Upper lobe of left lung (tissue), 6 donors: ENCODE results near the gene ADCY2. TPM values are rescaled to one million over a fixed set of nuclear protein-coding genes. Genes with fewer than 3 reads are reported as not detected.
A peak's percentile ranks its signal among the peaks of the same experiment; 100 is the strongest.

Experiments
- ATAC-seq, 2 donors: fragments of 200-7000 bp; cut with Tn5 transposase; one replicate each; pipeline ENCODE4 v1.9.1; 2022; ENCODE audit warnings: mild to moderate bottlenecking in 2 of 2, moderate library complexity in 2 of 2; ENCODE audit not compliant: low FRiP score in 2 of 2
- DNase-seq, 2 donors: peaks; one replicate each; pipeline ENCODE4 v3.0.0-alpha.2; 2019 to 2020
- H3K27ac ChIP-seq, 4 donors: fragments of 200-600 bp; sonication (generic); one replicate each; pipeline ENCODE4 v1.5.1; 2016 to 2019
- H3K27me3 ChIP-seq, 4 donors: fragments of 200-600 bp; sonication (generic); one replicate each; pipeline ENCODE4 v1.5.1; 2017 to 2019
- H3K36me3 ChIP-seq, 4 donors: fragments of 200-600 bp; sonication (generic); one replicate each; pipeline ENCODE4 v1.5.1; 2016 to 2019
- H3K4me1 ChIP-seq, 4 donors: fragments of 200-600 bp; sonication (generic); one replicate each; pipeline ENCODE4 v1.5.1; 2018 to 2019
- H3K4me3 ChIP-seq, 4 donors: fragments of 200-600 bp; sonication (generic); one replicate each; pipeline ENCODE4 v1.5.1; 2017 to 2019; ENCODE audit warnings: mild to moderate bottlenecking in 2 of 4, moderate library complexity in 1 of 4
- H3K9me3 ChIP-seq, 4 donors: fragments of 200-600 bp; sonication (generic); one replicate each; pipeline ENCODE4 v1.5.1; 2018 to 2019
- CTCF ChIP-seq, 6 experiments: fragments of 450-650 bp in 4 of 6; fragments of 200-600 bp in 2 of 6; sonication (generic) in 2 of 6; IDR thresholded peaks; one replicate each; pipeline ENCODE4 v1.5.1; 2016 to 2019; ENCODE audit warnings: antibody characterized with exemption in 6 of 6
- EP300 ChIP-seq, 4 donors: sonication (generic); formaldehyde crosslinking; IDR thresholded peaks; one replicate each; pipeline ENCODE4 v1.5.1; 2017; ENCODE audit warnings: antibody characterized with exemption in 4 of 4, control low read depth in 2 of 4
- POLR2A ChIP-seq, 4 donors: fragments of 450-650 bp; IDR thresholded peaks; one replicate each; pipeline ENCODE4 v1.5.1; 2016 to 2017; ENCODE audit warnings: antibody characterized with exemption in 4 of 4, mild to moderate bottlenecking in 2 of 4
- POLR2AphosphoS5 ChIP-seq, 2 donors: sonication (generic); formaldehyde crosslinking; IDR thresholded peaks; one replicate each; pipeline ENCODE4 v1.5.1; 2017; ENCODE audit warnings: antibody characterized with exemption in 2 of 2
- WGBS, 2 donors: methylation state at CpG; one replicate each; pipeline ENCODE4 v1.1.5; 2017 to 2018; 5-methylcytosine and 5-hydroxymethylcytosine counted together
- total RNA-seq, 6 donors: library from RNA; depleted of rRNA in 4 of 6; stranded (reverse); fragments of >200 nt in 4 of 6; gene quantifications; one replicate each; pipeline versions ENCODE4 v1.1.0 to v1.2.1, GENCODE V29; 2016 to 2021
- donor health status: DM: no; HTN: no; CAD: no; lungs with moderate emphysema.
- donor health status: DM: no; HTN: yes; CAD: no; lungs with severe emphysema.

The ADCY2 gene
- total RNA-seq, 6 donors from 2014 or later, result 0.20 to 2.4 (median 0.46) TPM; not detected in 1

DNA sequence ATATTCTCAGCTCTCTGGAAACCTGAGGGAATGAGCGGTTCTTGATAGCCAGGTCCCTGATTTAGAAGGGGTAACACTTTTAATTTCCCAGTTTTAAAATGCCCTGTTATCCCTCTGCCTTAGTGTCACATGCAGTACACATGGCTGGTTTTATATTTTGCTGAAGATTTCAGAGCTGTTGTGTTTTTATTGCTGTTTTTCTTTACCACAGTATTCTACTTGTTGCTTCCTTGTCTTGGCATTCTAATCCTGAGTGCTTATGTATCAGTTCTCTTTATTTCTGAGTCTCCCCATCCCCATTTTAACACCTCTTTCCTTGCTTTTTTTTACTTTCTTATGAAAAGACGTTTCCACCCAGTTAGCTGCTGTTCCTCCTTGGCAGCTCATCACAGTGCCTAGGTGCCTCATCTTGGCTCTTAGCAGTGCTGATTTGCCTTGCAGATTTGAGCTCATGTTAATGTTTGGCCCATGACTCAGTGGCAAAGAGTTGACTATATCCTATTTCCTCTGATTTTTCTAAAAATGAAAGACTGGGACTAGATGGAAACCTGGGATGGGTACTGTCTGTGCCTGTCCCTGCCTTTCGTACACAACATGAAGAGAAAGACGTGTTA lies 476.7 kb downstream of the ADCY2 start:
- Histone ChIP-seq H3K4me1 (peaks cover 21 to 56% (median 33%) of the 10 kb centered on the region in 4 donors), H3K27ac (peak overlapping the region in 1 of 4 donors; percentile 90), H3K4me3 (peak overlapping the region in 1 of 4 donors; percentile 1), H3K36me3 (peaks cover 11 to 41% (median 19%) of the 10 kb centered on the region in 4 donors), H3K9me3 (no peaks in the 10 kb centered on the region), H3K27me3 (no peaks in the 10 kb centered on the region)
- TF ChIP-seq POLR2A (IDR thresholded peaks at IDR 0.05) (no peak), EP300 (IDR thresholded peaks at IDR 0.05) (no peak), POLR2AphosphoS5 (IDR thresholded peaks at IDR 0.05) (no peak), CTCF (IDR thresholded peaks at IDR 0.05) (no peak)
- no peak for DNase-seq
- no peak for ATAC-seq
- 63 to 78% methylated on average over 4 of the region's 4 CpGs for WGBS, 2 donors

- H3K36me3 ChIP-seq, result peaks cover 11 to 47% (median 21%) of the 10 kb centered on the region in 4 donors
- H3K9me3 ChIP-seq, result no peaks in the 10 kb centered on the region
- DNase-seq (no peak), ATAC-seq (no peak)
- no peak overlapping the region for H3K27ac ChIP-seq
- H3K4me3 ChIP-seq, result no peak overlapping the region
- no peaks in the 10 kb centered on the region for H3K27me3 ChIP-seq
- peaks cover 22 to 56% (median 33%) of the 10 kb centered on the region in 4 donors for H3K4me1 ChIP-seq
- 71 to 82% methylated on average over 9 of the region's 9 CpGs for WGBS, 2 donors
- no peak for TF ChIP-seq POLR2AphosphoS5 (IDR thresholded peaks at IDR 0.05)
- TF ChIP-seq EP300 (IDR thresholded peaks at IDR 0.05), result no peak
- no peak for TF ChIP-seq POLR2A (IDR thresholded peaks at IDR 0.05)
- TF ChIP-seq CTCF (IDR thresholded peaks at IDR 0.05), result no peak
Measured at GRCh38 chr5:7873216-7873615, 477.3 kb downstream of the ADCY2 start.

DNA sequence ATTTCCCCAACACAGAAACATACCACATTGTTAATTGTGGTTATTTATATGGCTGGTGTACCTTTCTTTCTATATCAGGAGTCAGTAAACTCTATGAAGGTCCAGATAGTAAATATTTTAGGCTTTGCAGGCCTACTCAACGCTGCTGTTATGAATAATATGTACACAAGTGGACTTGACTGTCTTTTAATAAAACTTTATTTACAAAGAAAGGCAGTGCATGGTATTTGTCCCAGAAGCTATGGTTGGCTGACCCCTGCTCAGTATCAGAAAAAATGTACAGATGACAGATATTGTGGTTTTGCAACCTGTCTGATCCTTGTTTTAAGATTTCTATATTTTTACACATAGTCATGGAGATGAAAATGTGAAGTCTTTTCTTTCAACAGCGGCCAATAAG lies 478.7 kb downstream of the ADCY2 start:
- Histone ChIP-seq H3K36me3 (peaks cover 11 to 60% (median 24%) of the 10 kb centered on the region in 4 donors), H3K9me3 (no peaks in the 10 kb centered on the region), H3K4me1 (peaks cover 33 to 58% (median 43%) of the 10 kb centered on the region in 4 donors), H3K27ac (no peak overlapping the region), H3K27me3 (no peaks in the 10 kb centered on the region), H3K4me3 (no peak overlapping the region)
- ATAC-seq (no peak), DNase-seq (no peak)
- WGBS, 2 donors, result 94 to 99% methylated on average over 2 of the region's 2 CpGs
- no peak for TF ChIP-seq POLR2A (IDR thresholded peaks at IDR 0.05)
- no peak for TF ChIP-seq CTCF (IDR thresholded peaks at IDR 0.05)
- no peak for TF ChIP-seq POLR2AphosphoS5 (IDR thresholded peaks at IDR 0.05)
- TF ChIP-seq EP300 (IDR thresholded peaks at IDR 0.05), result no peak

DNA sequence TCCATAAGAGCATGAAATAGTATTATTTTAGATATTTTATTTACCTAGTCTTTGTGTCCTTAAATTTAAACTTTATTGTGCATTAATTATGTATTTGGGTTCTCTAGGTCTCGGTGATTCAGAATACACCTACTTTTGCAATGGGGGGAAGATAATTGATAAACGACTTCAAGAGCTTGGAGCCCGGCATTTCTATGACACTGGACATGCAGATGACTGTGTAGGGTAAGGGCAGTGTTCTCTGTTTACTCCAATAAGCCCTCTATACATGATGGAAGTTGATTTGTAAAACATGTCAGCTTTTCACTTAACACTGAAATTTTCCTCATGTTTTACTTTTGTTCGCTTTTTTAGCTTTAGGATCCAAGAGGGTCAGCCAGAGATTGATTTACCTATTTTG lies 479.2 kb downstream of the ADCY2 start:
- TF ChIP-seq CTCF (IDR thresholded peaks at IDR 0.05), result no peak
- no peak for TF ChIP-seq POLR2A (IDR thresholded peaks at IDR 0.05)
- TF ChIP-seq EP300 (IDR thresholded peaks at IDR 0.05), result no peak
- no peak for TF ChIP-seq POLR2AphosphoS5 (IDR thresholded peaks at IDR 0.05)
- WGBS, 2 donors, result 94 to 95% methylated on average over 4 of the region's 4 CpGs
- DNase-seq (no peak), ATAC-seq (no peak)
- no peaks in the 10 kb centered on the region for H3K9me3 ChIP-seq
- H3K4me1 ChIP-seq, result peaks cover 32 to 53% (median 45%) of the 10 kb centered on the region in 4 donors
- no peak overlapping the region for H3K27ac ChIP-seq
- H3K4me3 ChIP-seq, result no peak overlapping the region
- H3K27me3 ChIP-seq, result no peaks in the 10 kb centered on the region
- peaks cover 11 to 65% (median 27%) of the 10 kb centered on the region in 4 donors for H3K36me3 ChIP-seq

- H3K4me3 ChIP-seq, result no peak overlapping the region
- DNase-seq (peak in 1 of 2 donors; percentile 36), ATAC-seq (no peak)
- H3K27ac ChIP-seq, result peak overlapping the region in 2 of 4 donors; percentile 44 to 59
- WGBS, 2 donors, result 68 to 77% methylated on average over 3 of the region's 3 CpGs
- H3K4me1 ChIP-seq, result peaks cover 24 to 45% (median 40%) of the 10 kb centered on the region in 4 donors
- peaks cover 11 to 76% (median 36%) of the 10 kb centered on the region in 4 donors for H3K36me3 ChIP-seq
- H3K9me3 ChIP-seq, result no peaks in the 10 kb centered on the region
- TF ChIP-seq EP300 (IDR thresholded peaks at IDR 0.05), result no peak
- no peak for TF ChIP-seq CTCF (IDR thresholded peaks at IDR 0.05)
- TF ChIP-seq POLR2A (IDR thresholded peaks at IDR 0.05), result no peak
- no peak for TF ChIP-seq POLR2AphosphoS5 (IDR thresholded peaks at IDR 0.05)
- no peaks in the 10 kb centered on the region for H3K27me3 ChIP-seq
Measured at GRCh38 chr5:7876867-7877266, 480.9 kb downstream of the ADCY2 start.
